22Rv1 (cell line): ENCODE data around the gene GRM4.
"Not testable (repeated sequence)": the region's sequence is repeated elsewhere in the genome, so short reads cannot be mapped to it uniquely, and the experiment has no call there.

Source experiments
- H3K27ac ChIP-seq: fragments of 450-650 bp; 2 replicates; pipeline ENCODE4 v1.5.1; 2017
- ZFX ChIP-seq: fragments of 450-650 bp; IDR thresholded peaks from 2 replicates; pipeline ENCODE4 v1.6.1; 2017; ENCODE audit warnings: antibody characterized with exemption, borderline replicate concordance
- TF ChIP-seq, protein P1 (sequence below): fragments of 450-650 bp; IDR thresholded peaks from 2 replicates; pipeline ENCODE4 v1.5.1; 2017; ENCODE audit warnings: mild to moderate bottlenecking

The GRM4 gene

DNA sequence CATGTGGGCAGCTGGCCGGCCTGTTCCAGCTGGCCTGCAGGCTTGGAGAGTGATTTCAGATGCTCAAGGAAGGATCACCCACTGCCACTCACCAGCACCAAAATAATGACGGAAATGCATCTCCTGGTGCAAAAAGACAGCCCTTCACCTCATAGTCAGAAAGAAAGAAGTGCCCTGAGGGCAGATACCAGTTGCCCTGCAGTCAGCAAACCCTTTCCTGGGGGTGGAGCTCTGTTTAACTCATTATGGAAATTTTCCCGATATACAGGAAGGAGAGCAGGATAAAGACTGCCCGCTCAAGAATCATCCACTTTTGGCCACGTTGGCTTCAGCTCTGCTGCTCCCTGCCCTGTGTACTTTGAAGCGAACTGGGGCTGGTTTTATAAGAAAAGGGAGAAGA is 127.9 kb downstream of the GRM4 start:
- TF ChIP-seq, protein P1, sequence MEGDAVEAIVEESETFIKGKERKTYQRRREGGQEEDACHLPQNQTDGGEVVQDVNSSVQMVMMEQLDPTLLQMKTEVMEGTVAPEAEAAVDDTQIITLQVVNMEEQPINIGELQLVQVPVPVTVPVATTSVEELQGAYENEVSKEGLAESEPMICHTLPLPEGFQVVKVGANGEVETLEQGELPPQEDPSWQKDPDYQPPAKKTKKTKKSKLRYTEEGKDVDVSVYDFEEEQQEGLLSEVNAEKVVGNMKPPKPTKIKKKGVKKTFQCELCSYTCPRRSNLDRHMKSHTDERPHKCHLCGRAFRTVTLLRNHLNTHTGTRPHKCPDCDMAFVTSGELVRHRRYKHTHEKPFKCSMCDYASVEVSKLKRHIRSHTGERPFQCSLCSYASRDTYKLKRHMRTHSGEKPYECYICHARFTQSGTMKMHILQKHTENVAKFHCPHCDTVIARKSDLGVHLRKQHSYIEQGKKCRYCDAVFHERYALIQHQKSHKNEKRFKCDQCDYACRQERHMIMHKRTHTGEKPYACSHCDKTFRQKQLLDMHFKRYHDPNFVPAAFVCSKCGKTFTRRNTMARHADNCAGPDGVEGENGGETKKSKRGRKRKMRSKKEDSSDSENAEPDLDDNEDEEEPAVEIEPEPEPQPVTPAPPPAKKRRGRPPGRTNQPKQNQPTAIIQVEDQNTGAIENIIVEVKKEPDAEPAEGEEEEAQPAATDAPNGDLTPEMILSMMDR = no peak
- no peak for TF ChIP-seq ZFX
- H3K27ac ChIP-seq = no peak overlapping the region

DNA sequence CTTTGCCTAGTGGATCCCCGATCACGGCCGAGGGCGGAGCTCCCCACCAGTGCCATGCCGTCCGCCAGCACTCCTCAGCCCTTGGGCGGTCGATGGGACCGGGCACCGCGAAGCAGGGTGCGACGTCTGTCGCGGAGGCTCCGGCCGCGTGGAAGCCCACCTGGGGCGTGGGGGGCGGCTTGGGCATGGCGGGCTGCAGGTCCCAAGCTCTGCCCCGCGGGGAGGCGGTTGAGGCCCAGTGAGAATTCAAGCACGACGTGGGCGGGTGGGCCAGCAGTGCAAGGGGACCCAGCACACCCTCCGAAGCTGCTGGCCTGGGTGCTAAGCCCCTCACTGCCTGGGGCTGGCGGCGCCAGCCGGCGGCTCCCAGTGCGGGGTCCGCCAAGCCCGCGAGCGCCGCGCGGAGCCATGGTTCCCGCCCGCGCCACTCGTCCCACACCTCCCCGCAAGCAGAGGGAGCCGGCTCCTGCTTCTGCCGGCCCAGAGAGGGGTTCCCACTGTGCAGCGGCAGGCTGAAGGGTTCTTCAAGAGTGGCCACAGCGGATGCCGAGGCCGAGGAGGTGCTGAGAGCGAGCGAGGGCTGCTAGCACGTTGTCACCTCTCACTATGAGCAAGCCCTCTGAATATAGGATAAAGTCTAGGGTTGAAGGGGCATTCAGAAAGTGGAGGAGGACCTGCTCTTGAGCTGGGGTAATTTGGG is 128.6 kb downstream of the GRM4 start:
- H3K27ac ChIP-seq = no peak overlapping the region
- no peak for TF ChIP-seq ZFX
- TF ChIP-seq, protein P1 = no peak

DNA sequence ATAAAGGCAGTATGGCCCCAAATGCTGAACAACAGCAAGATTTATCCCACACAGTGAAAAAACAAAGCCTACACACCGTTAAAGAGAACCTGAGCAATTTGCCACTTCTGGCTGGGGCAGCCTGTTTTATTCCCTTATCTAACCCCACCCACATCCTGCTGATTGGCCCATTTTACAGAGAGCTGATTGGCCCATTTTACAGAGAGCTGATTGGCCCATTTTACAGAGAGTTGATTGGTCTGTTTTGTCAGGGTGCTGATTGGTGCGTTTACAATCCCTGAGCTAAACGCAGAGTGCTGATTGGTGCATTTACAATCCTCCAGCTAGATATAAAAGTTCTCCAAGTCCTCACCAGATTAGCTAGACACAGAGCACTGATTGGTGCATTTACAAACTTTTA is 129.3 kb downstream of the GRM4 start:
- not testable (repeated sequence) for H3K27ac ChIP-seq

DNA sequence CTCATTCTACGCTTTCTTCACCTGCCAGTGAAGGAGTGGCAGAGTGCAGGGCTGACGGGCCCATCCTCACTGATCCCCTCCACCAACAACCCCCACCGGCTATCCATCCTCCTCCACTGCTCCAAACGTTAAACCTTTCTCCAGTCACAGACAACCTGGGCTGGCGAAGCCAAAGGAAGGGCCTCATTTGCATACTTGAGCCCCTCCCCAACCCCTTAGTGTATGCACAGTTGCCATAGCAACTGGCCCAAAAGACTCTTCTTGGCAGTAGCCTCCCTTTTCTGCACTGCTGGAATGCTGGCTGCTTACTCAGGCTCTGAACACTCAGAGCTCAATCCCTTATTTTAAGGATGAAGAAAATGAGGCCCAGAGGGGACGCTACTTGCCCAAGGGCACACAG is 130.3 kb downstream of the GRM4 start:
- TF ChIP-seq ZFX = no peak
- TF ChIP-seq, protein P1 = no peak
- H3K27ac ChIP-seq = no peak overlapping the region

DNA sequence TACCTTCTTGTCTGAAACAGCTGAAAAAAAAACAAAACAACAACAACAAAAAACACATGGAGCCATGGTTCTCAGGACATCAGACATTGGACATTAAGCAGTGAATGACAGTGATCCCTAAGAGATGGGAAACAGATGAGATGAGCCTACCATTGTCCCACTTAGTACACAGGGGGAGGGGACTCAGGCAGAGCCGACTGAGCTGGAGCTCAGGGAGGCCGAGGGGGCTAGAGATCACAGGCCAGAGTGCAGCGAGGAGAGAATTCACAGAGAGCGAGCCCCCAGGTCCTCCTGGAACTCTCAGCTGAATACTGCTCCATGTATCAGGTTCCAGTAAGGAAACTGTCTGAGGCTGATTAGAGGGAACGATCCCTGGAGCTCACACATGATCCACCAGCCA is 134.6 kb downstream of the GRM4 start:
- TF ChIP-seq ZFX = no peak
- TF ChIP-seq, protein P1 = no peak
- no peak overlapping the region for H3K27ac ChIP-seq

DNA sequence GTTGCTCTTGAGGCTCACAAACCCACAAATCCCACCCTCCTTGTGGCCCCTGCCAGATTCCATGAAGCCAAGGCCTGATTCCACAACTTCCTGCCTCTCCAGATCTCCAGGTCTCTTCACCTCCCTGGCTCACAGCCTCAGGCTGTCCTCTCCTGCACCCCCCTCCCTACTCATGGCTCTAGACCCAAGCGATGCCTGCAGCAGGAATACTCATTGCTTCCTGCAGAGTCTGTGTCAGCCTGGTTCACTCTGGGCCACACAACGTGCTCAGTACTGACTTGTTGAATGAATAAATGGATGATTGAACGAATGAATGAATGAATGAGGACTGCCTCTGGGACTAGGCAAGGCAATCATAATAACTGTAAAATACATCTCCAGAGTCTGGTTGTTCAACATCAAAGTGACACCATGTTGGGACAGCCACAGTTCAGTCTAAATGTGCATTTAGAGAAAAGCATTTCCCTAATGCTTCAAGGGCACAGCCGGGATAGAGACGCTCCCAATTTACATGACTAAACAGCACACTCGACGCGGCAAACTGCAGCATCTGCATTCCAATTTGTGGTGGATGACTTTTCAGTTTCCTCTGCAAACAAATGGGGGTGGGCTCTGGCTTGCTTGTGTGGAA is 139.9 kb downstream of the GRM4 start:
- no peak for TF ChIP-seq ZFX
- TF ChIP-seq, protein P1 = no peak
- H3K27ac ChIP-seq = no peak overlapping the region

DNA sequence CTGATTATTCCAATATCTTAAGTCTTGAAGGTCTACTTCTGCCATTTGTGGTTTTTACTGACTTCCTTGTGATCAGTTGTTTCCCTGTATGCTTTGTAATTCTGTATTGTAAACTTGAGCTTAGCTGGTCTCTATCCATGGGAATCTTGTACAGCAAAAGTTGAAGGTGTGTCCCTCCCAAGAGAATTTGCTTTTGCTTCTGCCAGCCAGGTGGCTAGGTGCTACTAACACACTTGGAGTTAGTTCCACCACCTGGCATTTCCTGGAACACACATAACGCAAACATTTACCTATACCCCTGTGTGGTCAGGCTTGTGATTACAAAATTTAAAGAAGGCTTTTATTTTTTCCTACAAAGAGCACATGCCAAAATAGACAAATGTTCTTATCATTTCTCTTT is 141.2 kb downstream of the GRM4 start:
- TF ChIP-seq ZFX = no peak
- TF ChIP-seq, protein P1 = no peak
- no peak overlapping the region for H3K27ac ChIP-seq
